Measurements from ENCODE around the gene GPRIN1.

GPRIN1 gene

DNA sequence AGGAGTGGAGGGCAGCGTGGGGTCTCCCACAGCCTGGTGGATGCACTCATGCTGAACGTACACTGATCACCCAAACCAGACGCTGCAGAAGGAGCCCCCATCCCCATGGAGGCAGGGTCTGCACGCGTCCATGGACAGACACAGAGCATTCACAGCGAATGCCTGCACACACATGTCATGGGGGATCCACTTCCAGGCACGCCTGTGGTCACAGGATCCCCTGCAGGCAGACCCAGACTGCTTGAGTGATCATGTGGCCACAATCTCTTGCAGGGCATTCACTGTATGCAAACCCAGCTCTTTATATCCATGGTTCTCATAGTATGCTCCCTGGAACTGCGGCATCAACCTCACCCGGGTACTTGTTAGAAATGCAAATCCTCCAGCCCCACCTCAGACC is 15.0 kb upstream of the GPRIN1 start:
- DNase-seq (ENCODE audit: low spot score), result no peak

DNA sequence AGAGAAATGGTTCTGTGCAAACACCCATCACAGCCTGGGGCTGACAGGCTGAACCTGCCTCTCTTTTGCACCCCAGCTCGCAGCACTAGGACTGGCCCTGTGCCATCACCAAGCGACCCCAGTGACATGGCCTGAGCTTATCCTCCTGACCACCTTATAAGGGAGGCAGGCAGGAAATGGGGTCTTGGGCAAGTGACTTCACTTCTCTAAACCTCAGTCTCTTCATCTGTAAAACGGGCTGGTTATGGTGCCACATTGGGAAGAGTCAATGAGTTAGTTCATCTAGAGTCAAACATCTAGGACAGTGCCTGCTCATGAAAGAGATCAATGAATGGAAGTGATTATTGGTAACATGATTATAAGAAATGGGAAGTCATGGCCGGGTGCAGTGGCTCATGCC is 14.2 kb upstream of the GPRIN1 start:
- no peak for DNase-seq (ENCODE audit: low spot score)

DNA sequence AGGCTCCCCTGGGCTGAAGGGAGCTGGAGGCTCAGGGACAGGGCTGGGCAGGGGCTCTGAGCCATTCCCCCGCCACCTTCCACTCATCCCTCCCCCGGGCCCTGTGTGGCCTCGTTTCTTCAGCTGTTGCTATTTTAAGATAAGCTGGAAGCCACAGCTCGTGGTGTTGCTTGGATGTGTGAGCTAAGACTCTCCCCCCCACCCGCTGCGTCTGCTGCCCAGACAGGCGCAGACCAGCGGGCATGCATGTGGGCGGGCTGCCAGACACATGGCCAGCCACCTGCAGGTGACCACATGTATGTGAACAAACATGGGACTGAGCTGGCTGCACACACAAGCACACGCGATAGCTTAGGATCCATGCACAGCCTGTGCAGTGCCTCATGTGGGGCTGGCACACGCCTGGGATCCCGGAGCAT is 11.7 kb upstream of the GPRIN1 start:
- DNase-seq (ENCODE audit: low spot score), result no peak

DNA sequence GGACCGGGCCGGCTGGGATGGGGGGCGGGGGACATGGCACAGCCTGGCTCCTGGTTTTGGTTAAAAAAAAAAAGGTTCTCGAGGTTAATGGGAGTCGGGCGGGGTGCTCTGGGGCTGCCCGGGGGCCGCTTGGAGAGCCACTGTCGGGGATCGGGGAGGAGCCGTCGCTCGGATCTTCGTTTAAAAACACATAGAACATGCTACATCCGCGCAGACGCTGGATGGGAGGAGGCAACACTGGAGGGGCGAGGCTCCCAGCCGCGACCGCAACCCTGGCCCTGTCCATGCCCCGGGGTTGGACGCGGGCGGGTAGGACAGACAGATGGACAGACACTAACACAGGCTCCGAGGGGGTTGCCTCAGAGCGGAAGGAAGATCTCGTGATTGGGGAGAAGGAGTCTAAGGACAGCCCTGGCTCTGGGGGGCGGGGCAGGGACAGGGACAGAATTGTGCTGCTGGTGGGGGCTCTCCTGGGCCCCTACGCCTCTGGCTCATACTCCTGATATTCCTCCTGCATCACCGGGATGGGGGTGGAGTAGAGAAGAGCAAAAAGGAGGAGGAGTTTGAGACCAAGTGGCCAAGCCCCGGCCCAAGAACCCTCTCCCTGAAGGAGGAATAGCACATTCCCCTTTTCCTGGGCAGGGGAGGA is 10.5 kb upstream of the GPRIN1 start:
- DNase-seq (ENCODE audit: low spot score), result no peak

DNA sequence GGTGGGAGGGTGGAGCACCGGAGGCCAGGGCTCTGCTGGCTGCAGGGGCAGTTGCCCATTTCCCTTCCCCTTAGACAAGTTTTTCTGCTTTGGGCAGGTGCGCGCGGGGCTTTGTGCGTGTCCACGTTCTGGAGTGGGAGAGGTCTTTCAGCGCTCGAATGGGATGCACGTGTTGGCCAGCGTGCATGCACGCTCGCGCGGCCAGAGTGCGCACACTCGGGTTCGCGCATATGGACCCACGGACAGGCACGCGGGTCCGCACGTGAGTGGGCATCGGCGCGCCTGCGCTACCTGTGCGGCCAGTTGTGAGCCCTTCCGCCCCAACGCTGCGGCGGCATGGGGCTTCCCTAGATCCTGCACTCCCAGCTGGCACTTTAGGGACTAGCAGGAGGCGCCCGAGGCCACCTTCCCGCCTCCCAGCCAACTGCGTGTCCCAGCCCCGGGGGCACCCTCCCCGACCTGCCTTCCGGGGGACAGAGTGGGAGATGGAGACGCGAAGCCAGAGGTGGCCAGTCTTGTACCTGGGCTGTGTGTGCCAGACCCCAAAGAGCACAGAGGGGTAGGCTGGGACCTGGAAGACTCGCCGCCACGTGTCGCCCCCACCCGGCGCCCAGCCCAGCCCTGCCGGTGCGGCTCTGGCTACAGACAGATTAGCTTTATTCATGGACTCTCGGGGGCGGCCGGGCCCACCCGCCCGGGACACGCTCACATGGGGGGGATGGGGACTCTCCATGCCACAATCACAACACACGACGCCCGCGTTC is 9.8 kb upstream of the GPRIN1 start:
- no peak for DNase-seq (ENCODE audit: low spot score)

DNA sequence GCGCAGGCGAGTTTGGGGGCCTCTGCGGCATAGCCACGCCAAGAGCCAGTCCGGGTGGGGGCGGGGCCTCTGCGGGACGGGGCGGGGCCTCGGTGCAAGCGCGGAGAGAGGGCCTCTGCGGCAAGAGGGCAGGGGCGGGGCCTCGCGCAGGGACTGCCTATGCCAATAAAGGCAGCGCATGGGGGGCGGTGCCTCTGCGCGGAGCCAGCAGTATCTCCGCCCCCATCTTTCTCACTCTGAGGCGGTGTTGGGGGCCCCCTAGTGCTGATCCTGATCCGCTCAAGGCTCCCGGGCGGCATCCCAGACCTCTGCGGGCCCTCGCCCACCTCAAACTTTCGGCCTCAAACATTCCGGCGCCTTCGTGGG is 9.2 kb upstream of the GPRIN1 start:
- peak; percentile 95 for DNase-seq (ENCODE audit: low spot score)

DNA sequence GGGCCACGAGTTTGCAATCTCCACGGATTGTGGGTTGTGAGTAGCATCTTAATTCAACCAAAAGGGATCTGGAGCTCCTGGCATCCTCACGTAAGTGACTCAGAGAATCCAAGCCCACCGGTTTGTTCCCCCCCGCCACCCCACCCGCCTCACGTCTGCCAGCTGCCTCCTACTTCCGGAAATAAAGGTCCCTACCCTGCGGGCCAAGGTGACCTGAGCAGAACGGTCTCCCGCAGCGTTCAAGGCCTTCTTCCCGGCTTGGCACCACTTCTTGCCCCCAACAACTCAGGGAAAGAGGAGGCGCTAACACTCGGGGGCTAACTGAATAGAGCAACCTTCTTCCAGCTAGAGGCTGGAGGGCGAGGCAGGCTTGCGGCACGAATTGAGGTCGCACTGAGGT is 8.8 kb upstream of the GPRIN1 start:
- no peak for DNase-seq (ENCODE audit: low spot score)

DNA sequence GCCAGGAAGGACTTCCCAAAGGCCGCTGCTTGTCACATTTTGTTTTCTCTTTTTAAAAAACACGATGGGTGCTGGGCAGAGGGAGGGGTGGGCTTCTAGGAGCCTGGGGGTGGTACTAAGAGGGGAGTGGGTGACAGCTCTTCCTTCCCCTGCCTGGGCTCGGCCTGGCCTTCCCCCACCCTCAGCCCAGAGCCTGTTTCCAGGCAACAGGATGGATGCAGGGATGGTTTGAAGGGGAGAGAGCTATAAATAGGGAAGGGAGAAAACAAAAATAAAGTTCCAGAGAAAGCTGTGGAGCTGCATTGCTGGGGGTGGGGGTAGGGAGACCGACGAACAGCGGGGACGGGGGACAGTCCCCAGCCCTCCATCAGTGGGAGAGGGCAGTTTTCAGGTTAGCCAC is 6.6 kb upstream of the GPRIN1 start:
- DNase-seq (ENCODE audit: low spot score), result no peak

DNA sequence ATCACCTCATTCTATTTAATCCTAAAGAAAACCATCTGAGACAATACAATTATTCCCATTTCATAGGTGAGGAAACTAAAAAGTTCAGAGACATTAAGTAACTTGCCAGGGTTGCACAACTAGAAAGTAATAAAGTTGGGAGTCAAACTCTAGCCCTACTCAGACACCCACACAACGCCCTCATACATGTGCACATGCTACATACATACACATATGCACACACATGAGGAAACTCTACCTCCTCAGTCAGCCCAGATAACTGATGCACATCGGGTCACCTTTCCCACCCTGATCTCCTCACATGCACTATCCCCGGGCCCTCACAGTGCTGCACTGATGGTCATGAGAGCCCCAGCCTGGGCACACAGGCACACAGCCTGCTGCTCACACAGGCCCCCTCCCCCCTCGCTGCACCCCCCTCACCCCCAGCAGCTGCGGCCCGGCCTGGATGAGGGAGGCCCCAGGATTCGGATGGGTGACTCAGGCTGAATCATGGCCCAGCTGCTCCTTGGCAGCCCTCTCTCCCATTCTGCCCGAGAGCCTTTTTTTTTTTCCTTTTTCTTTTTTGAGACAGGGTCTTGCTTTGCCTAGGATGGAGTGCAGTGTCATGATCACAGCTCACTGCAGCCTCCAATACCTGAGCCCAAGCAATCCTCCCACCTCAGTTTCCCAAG is 5.0 kb upstream of the GPRIN1 start:
- DNase-seq (ENCODE audit: low spot score), result no peak

DNA sequence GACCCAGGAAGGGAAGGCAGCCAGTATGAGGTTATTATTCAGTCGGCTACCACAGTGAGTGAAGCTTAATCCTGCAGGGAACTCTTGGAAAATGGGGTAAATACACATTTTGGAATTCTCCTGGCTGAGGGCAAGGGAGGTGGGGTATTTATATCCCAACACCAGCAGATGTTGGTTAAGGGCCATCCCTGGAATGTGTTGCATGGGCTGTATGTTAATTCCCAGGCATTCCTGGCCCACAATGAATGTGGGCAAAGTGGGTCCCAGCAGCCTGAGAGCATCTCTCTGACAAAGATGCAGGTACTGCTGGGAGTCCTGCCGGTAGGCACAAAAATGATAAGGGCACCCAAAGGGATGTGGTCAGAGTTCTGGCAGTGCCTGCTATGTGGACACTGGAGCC is 2.9 kb upstream of the GPRIN1 start:
- no peak for DNase-seq (ENCODE audit: low spot score)

DNA sequence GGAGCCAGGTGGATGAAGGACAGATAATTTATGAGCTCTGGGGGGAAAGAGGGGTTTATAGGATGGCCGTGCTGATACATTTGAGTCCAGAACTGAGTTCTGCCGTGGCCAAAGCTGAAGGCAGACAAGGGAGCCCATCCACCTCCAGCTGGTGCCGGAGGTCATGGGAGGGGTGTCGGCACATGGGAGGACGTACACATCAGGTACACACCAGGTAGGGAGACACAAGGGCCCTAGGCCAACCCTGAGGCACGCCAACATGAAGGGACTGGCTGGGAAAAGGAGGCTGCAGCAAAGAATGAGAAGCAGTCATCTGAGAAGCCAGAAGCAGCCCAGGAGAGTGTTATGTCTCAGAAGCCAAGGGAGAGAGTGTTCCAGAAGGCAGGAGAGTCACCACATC is 2.1 kb upstream of the GPRIN1 start:
- DNase-seq (ENCODE audit: low spot score), result no peak

DNA sequence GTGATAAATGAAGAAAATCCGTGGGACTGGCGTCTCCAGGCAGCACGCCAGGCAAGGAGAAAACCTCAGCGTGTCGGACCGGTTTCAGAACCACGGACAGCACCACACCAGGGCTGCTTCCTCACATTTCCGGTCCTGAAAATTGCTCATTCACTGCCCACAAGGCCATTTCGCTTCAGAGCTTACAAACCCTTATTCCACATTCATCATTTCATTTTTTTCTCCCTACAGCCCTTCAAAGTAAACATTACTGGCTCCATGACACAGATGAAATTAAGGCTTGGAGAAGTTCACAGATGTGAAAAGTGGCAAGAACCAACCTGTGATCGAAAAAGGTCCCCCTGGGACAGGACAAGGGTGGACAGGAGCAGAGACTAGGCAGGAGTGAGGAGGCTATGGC is 1.5 kb upstream of the GPRIN1 start:
- DNase-seq (ENCODE audit: low spot score), result peak; percentile 82

DNA sequence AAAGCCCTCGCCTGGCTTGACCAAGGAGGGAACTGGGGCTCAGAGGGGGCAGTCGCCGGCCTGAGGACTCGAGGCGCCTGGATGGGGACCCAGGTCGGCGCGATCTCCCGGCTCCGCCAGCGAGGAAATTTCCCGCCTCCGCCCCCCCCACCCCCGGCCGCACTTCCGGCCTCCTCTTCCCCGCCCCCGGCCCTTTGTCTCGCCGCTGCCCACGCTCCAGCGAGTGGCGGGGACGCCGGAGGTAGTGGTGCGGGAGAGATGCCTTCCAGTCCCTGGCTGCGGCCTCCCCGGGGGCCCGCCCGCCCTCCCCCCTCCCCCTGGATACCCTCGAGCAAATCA is 448 bp upstream of the GPRIN1 start:
- DNase-seq (ENCODE audit: low spot score), result no peak

DNA sequence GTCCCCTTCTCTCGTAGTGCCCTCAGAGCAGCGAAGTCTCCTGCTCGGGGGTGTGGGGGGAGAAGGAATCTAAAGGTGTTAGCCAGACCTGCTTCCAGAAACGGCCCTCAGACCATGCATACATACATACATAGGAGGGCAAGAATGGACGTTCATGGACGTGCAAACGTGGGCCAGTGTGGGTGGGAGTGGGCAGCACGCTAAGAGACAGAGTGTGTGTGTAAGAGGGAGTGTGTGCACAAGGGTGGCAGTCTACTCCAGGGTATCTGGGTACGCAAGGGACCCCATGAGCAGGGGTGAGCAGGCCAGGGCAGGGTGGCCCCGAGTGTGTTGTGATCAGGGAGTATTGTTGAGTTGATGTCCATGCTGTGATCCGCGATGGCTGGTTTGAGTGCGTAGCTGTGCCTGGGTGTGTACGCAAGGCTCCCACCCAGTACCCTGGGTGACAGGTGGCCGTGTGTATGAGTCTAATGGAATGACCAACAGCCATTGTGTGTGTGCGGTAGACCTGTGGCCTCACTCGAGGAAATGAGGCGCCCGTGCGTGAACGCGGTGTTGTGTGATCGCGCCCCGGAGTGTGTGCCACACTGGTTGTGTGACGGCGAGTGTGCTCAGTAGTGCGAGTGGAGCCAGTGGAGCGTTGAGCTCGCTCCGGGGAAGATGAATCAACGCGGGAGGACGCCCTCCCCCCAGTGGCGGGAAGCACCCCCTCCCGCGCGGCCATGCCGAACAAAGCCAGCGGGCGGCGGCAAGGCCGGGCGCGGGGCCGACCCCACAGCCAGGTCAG is 826 bp downstream of the GPRIN1 start:
- peak; percentile 56 for DNase-seq (ENCODE audit: low spot score)

DNA sequence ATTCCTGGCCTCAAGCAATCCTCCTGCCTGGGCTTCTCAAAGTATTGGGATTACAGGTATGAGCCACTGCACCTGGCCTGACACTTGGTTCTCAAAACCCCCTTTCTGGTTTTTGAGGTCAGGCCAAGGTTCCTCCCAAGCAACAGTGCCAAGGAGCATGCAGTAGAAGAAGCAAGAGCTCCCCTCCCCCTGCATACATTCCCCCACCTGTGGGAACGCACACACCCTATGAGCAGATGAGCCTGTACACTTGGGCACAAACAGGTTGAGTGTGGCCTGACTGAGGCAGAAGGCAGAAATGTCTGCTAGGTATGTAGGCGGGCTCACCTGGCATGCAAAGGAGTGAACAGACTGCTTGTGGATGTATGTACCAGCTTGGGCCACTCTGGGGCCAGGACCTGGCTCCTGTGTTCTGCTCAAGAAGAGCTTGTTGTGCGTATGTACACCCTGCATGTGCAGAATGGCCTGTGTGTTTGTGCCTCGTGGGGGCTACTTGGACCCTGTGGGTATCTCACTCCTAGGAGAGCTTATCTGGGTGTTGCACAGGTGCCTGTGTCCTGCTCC is 1.7 kb downstream of the GPRIN1 start:
- DNase-seq (ENCODE audit: low spot score), result no peak

DNA sequence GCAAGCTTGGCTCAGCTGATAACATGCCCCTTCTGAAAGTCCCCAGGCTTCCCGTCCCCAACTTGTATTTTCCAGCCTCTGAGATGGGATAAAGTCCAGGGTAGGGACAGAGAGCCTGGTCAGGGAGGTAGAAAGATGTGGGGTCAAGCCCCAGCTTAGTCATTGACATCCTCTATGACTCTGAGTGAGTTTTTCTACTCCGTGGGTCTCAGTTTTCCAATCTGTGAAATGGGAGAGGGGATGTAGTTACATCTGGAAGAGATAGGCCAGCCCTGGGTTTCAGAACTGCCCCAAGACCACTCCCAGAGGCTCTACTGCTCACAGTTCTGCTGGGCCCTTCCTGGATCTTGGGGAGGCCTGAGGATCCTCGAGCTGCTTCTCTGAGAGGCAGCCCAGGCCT is 3.1 kb downstream of the GPRIN1 start:
- DNase-seq (ENCODE audit: low spot score), result no peak

DNA sequence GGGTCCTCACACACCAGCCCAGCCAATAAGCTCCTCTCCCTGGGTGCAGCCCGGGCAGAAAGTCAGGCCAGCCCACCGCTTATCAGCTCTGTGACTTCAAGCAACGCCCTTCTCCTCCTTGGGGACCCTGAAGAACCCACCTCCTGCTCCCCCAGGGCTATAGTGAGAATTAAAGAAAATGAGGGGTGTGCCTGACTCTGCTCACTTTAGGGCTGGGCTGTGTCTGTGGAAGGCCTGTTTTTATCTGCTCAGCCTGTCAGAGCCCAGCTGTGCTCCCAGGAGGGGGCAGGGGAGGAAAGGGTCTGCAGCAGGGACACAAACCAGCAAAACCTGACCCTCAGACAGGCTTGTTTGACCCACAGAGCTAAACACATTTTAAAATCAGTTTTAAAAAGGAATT is 3.9 kb downstream of the GPRIN1 start:
- no peak for DNase-seq (ENCODE audit: low spot score)

DNA sequence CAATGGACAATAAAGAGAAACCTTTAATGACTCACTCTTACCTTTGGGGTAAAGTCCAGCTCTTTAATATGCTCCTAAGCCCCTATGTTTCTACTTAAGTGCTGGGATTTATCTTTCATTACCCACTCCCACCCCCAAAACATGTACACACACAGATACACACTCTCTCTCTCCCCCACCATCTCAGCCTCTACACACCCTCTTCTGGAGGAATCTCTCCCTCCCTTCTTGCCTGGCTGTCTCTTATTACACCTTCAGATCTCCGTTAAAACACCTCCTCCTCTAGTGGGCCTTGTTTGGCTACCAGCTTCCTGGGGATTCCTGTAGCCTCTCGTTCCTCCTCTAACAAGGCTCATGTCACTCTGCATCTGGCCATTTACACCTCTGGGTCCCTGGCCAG is 6.9 kb downstream of the GPRIN1 start:
- DNase-seq (ENCODE audit: low spot score), result no peak

DNA sequence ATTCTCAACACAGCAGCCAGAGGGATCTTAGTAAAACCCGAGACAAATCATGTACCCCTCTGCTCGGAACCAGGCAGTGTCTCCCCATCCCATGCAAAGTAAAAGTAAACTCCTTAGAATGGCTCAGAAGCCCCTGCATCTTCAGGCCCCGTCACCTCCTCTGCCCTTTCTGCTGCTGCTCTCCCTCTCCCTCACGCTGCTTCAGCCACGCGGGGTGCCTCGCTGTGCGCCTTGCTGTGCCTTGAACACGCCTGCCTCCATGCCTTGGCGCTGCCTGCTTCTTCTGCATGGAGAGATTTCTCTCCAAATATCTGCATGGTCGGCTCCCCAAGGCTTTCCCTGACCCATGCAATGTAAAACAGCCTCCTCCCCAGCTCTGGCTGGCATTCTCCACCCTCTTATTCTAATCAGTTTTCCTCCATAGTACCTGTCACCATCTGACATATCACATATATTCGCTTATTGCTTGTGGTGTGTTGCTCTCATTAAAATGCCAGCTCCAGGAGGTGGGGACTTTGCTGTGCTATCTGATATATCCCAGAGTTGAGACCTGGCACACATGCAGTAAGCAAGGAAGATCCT is 8.0 kb downstream of the GPRIN1 start:
- peak; percentile 35 for DNase-seq (ENCODE audit: low spot score)

DNA sequence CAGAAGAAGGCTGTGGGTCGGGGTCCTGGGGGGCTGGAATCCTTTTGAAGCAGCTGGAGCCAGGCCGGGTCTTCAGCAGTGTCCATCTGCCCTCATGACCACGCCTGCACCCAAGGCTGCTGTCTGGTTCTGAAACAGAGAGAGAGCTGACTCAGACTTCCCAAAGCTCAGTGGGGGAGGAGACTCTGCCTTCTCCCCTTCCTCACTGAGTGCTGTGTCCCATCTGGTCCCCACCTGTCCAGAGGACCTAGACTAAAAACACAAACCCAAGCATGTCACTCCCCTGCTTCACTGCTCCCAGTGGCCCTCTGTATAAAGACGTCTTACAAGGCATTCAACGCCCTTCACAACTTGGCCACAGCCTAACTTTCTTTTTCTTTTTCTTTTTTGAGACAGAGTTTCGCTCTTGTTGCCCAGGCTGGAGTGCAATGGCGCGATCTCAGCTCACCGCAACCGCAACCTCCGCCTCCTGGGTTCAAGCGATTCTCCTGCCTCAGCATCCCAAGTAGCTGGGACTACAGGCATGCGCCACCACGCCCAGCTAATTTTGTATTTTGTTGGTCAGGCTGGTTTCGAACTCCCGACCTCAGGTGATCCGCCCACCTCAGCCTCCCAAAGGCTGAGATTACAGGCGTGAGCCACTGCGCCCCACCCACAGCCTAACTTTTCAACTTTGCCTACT is 10.1 kb downstream of the GPRIN1 start:
- peak; percentile 39 for DNase-seq (ENCODE audit: low spot score)

Measured in ecto neural progenitor cell (in vitro differentiated cells).